ENCODE results near the gene PTPN7.
"Not testable (repeated sequence)": the region's sequence is repeated elsewhere in the genome, so short reads cannot be mapped to it uniquely, and the experiment has no call there.

- not testable (repeated sequence) for TF ChIP-seq CTCF (optimal IDR thresholded peaks at IDR 0.05 in 1 of 3, IDR thresholded peaks at IDR 0.05 in 1 of 3, conservative IDR thresholded peaks at IDR 0.05 in 1 of 3; ENCODE audit: extremely low read depth in 1 of 3, insufficient read depth in 2 of 3, low read length in 3 of 3); EZH2 (IDR thresholded peaks at IDR 0.05; ENCODE audit: low read length)
Measured at GRCh38 chr1:202191391-202191790, 31.0 kb upstream of the PTPN7 start.
